SK-N-SH (cell line): ENCODE measurements around the gene SEMA6C. TPM values are rescaled to one million over a fixed set of nuclear protein-coding genes. Genes with fewer than 3 reads are reported as not detected.

Experiments
- CTCF ChIA-PET: fragments of 300-600, 350-600 bp; formaldehyde crosslinking; extraction: SDS; loops from one replicate; lab custom pipeline; 2021; lab: Yijun Ruan, JAX
- POLR2A ChIA-PET: fragments of 350-600 bp; sonication (Branson Sonifier 250); formaldehyde crosslinking; extraction: SDS; loops from one replicate; lab custom pipeline; 2020; ENCODE audit warnings: antibody characterized with exemption, inconsistent platforms; lab: Yijun Ruan, JAX
- DNase-seq: peaks from one replicate; pipeline ENCODE4 v3.0.0; 2012
- H2AFZ ChIP-seq: fragments of 200-600 bp; sonication (generic); 2 replicates; pipeline ENCODE4 v1.8.1; 2016; ENCODE audit warnings: antibody characterized with exemption, mild to moderate bottlenecking, low read depth
- H3F3A ChIP-seq: fragments of 200-600 bp; sonication (generic); replicated peaks from 2 replicates; pipeline ENCODE3; 2016; ENCODE audit warnings: antibody characterized with exemption, mild to moderate bottlenecking; ENCODE audit not compliant: insufficient read depth
- H3K27ac ChIP-seq, 2 experiments: fragments of 200-500 bp in 1 of 2; fragments of 200-600 bp in 1 of 2; sonication (Bioruptor generic) in 1 of 2; sonication (generic), shearing (Covaris generic) in 1 of 2; 2 replicates each; pipeline versions ENCODE4 v1.5.1 to v1.6.1; 2014 to 2016; ENCODE audit warnings: low read depth in 2 of 2, inconsistent platforms in 1 of 2, low read length in 1 of 2, mild to moderate bottlenecking in 1 of 2, mixed read lengths in 1 of 2
- H3K27me3 ChIP-seq: fragments of 200-600 bp; sonication (generic), shearing (Covaris generic); 2 replicates; pipeline ENCODE4 v1.6.1; 2016; ENCODE audit warnings: mixed run types; ENCODE audit not compliant: insufficient read depth
- H3K36me3 ChIP-seq, 2 experiments: fragments of 200-500 bp in 1 of 2; fragments of 200-600 bp in 1 of 2; sonication (Bioruptor generic) in 1 of 2; sonication (generic) in 1 of 2; replicated peaks in 1 of 2; 2 replicates each; pipeline versions ENCODE3 to v1.5.1; 2014 to 2016; ENCODE audit warnings: low read length in 1 of 2, mild to moderate bottlenecking in 1 of 2; ENCODE audit not compliant: insufficient read depth in 2 of 2, control insufficient read depth in 1 of 2
- H3K4me1 ChIP-seq, 2 experiments: fragments of 200-500 bp in 1 of 2; fragments of 200-600 bp in 1 of 2; sonication (Bioruptor generic) in 1 of 2; sonication (generic), shearing (Covaris generic) in 1 of 2; 2 replicates each; pipeline versions ENCODE4 v1.5.1 to v1.6.1; 2014 to 2016; ENCODE audit warnings: low read depth in 1 of 2, low read length in 1 of 2, mixed run types in 1 of 2; ENCODE audit not compliant: insufficient read depth in 2 of 2, control insufficient read depth in 1 of 2
- H3K4me2 ChIP-seq: fragments of 200-600 bp; sonication (generic), shearing (Covaris generic); 2 replicates; pipeline ENCODE4 v1.6.1; 2017; ENCODE audit warnings: mixed run types
- H3K4me3 ChIP-seq, 2 experiments: fragments of 200-500 bp in 1 of 2; fragments of 200-600 bp in 1 of 2; sonication (Bioruptor generic) in 1 of 2; sonication (generic), shearing (Covaris generic) in 1 of 2; 2 replicates each; pipeline versions ENCODE4 v1.5.1 to v1.8.1; 2014 to 2016; ENCODE audit warnings: low read depth in 2 of 2, inconsistent platforms in 1 of 2, low read length in 1 of 2, mild to moderate bottlenecking in 1 of 2, mixed read lengths in 1 of 2, moderate library complexity in 1 of 2
- H3K79me2 ChIP-seq: fragments of 200-600 bp; sonication (generic); 2 replicates; pipeline ENCODE4 v1.8.1; 2017; ENCODE audit warnings: mild to moderate bottlenecking; ENCODE audit not compliant: insufficient read depth
- H3K9ac ChIP-seq: fragments of 200-600 bp; sonication (generic); 2 replicates; pipeline ENCODE4 v1.6.1; 2017; ENCODE audit warnings: mixed run types
- H3K9me2 ChIP-seq: fragments of 200-600 bp; sonication (generic); 2 replicates; pipeline ENCODE4 v1.6.1; 2017; ENCODE audit warnings: mixed run types
- H3K9me3 ChIP-seq: fragments of 200-600 bp; sonication (generic); 2 replicates; pipeline ENCODE4 v1.6.1; 2017; ENCODE audit warnings: mixed run types, mild to moderate bottlenecking, moderate library complexity
- H4K20me1 ChIP-seq: fragments of 200-600 bp; sonication (generic); 2 replicates; pipeline ENCODE4 v1.6.1; 2017; ENCODE audit warnings: mild to moderate bottlenecking, mixed run types; ENCODE audit not compliant: insufficient read depth
- ELF1 ChIP-seq: IDR thresholded peaks from 2 replicates; pipeline ENCODE4 v1.4.0; 2012
- EP300 ChIP-seq, 2 experiments: IDR thresholded peaks; 2 replicates each; pipeline versions ENCODE4 v1.4.0 to v1.6.1; 2012; ENCODE audit warnings: borderline replicate concordance in 1 of 2, low read depth in 1 of 2, low read length in 1 of 2
- EZH2phosphoT487 ChIP-seq: fragments of 200-600 bp; sonication (generic); IDR thresholded peaks from 2 replicates; pipeline ENCODE4 v1.6.1; 2017; ENCODE audit warnings: low read depth, mixed run types, mild to moderate bottlenecking, antibody characterized with exemption, moderate library complexity, borderline replicate concordance
- FOXJ3 ChIP-seq: sonication (generic); formaldehyde crosslinking; IDR thresholded peaks from 2 replicates; pipeline ENCODE4 v1.5.1; 2020; ENCODE audit warnings: mild to moderate bottlenecking, missing genetic modification reagents
- FOXM1 ChIP-seq: IDR thresholded peaks from 2 replicates; pipeline ENCODE4 v1.4.0; 2012; ENCODE audit warnings: low read depth, mild to moderate bottlenecking
- GABPA ChIP-seq: IDR thresholded peaks from 2 replicates; pipeline ENCODE4 v1.4.0; 2012; ENCODE audit warnings: low read depth, mild to moderate bottlenecking
- GATA2 ChIP-seq: sonication (generic); formaldehyde crosslinking; IDR thresholded peaks from 2 replicates; pipeline ENCODE4 v1.5.0; 2020; ENCODE audit warnings: mild to moderate bottlenecking, missing genetic modification reagents
- JUND ChIP-seq: IDR thresholded peaks from 2 replicates; pipeline ENCODE4 v1.4.0; 2012
- NFIC ChIP-seq: IDR thresholded peaks from 2 replicates; pipeline ENCODE4 v1.4.0; 2012; ENCODE audit warnings: borderline replicate concordance
- RAD21 ChIP-seq: IDR thresholded peaks from 2 replicates; pipeline ENCODE4 v1.6.1; 2012; ENCODE audit warnings: mild to moderate bottlenecking, low read length
- RCOR1 ChIP-seq: fragments of 150-350 bp; IDR thresholded peaks from 2 replicates; pipeline ENCODE4 v1.6.1; 2017; ENCODE audit warnings: antibody characterized with exemption, low read length
- RFX5 ChIP-seq: IDR thresholded peaks from 2 replicates; pipeline ENCODE4 v1.6.1; 2012; ENCODE audit warnings: mild to moderate bottlenecking, improper control_type of control experiment, low read length
- RXRA ChIP-seq: IDR thresholded peaks from 2 replicates; pipeline ENCODE4 v1.4.0; 2012; ENCODE audit warnings: low read depth, mild to moderate bottlenecking, borderline replicate concordance
- SIN3A ChIP-seq: IDR thresholded peaks from 2 replicates; pipeline ENCODE4 v1.6.1; 2012; ENCODE audit warnings: low read depth, mild to moderate bottlenecking, low read length, moderate library complexity, borderline replicate concordance
- TCF12 ChIP-seq: IDR thresholded peaks from 2 replicates; pipeline ENCODE4 v1.4.0; 2012
- TEAD4 ChIP-seq: IDR thresholded peaks from 2 replicates; pipeline ENCODE4 v1.4.0; 2012; ENCODE audit warnings: mild to moderate bottlenecking, borderline replicate concordance; ENCODE audit not compliant: insufficient read depth
- WGBS: methylation state at CpG from one replicate; pipeline ENCODE4 v1.1.6; 2017; ENCODE audit warnings: low lambda C conversion rate; 5-methylcytosine and 5-hydroxymethylcytosine counted together
- polyA plus RNA-seq, 3 experiments: library from polyadenylated mRNA; depleted of rRNA; stranded (reverse); fragments of >200 nt; gene quantifications; 2 replicates each; pipeline ENCODE4 v1.2.3, GENCODE V29; 2012
- TF ChIP-seq, protein P1 (sequence below): fragments of 150-350 bp; IDR thresholded peaks from 2 replicates; pipeline ENCODE4 v1.6.1; 2017; ENCODE audit warnings: antibody characterized with exemption, low read length, low read depth, borderline replicate concordance
- TF ChIP-seq, protein P2 (sequence below): fragments of 200-600 bp; sonication (generic); IDR thresholded peaks from 2 replicates; pipeline ENCODE4 v1.6.1; 2017; ENCODE audit warnings: antibody characterized with exemption, mild to moderate bottlenecking, moderate library complexity
- TF ChIP-seq, protein P3 (sequence below): IDR thresholded peaks from 2 replicates; pipeline ENCODE4; 2012

Gene SEMA6C
- polyA plus RNA-seq, 1 of the 3 experiments (the other 2 are of a cell fraction): 4.0 TPM

DNA sequence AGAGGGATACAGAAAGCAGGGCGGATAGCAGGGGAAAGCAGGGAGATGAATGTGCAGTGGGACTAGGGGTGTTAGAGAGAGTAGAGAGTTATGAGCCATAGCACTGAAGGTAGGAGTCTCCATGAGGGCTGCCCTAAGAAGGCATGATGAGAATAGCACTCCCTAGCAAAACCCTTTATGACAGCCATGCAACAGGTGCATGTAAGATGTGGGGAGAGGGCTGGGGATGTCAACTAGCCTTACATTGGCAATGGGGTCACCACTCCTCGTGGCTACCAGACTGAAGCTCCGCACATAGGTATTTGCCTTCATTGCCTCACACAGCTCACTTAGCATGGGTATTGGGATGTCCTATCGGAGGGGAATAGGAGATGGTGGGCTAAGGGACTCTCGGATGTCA is 24.8 kb upstream of the SEMA6C start (continued):
- no peak for TF ChIP-seq TCF12
- no peak for TF ChIP-seq NFIC
- no peak for TF ChIP-seq SIN3A
- no peak for TF ChIP-seq FOXJ3 (CRISPR knock-in tag)
- TF ChIP-seq, protein P1, sequence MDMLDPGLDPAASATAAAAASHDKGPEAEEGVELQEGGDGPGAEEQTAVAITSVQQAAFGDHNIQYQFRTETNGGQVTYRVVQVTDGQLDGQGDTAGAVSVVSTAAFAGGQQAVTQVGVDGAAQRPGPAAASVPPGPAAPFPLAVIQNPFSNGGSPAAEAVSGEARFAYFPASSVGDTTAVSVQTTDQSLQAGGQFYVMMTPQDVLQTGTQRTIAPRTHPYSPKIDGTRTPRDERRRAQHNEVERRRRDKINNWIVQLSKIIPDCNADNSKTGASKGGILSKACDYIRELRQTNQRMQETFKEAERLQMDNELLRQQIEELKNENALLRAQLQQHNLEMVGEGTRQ: no peak
- TF ChIP-seq, protein P2, sequence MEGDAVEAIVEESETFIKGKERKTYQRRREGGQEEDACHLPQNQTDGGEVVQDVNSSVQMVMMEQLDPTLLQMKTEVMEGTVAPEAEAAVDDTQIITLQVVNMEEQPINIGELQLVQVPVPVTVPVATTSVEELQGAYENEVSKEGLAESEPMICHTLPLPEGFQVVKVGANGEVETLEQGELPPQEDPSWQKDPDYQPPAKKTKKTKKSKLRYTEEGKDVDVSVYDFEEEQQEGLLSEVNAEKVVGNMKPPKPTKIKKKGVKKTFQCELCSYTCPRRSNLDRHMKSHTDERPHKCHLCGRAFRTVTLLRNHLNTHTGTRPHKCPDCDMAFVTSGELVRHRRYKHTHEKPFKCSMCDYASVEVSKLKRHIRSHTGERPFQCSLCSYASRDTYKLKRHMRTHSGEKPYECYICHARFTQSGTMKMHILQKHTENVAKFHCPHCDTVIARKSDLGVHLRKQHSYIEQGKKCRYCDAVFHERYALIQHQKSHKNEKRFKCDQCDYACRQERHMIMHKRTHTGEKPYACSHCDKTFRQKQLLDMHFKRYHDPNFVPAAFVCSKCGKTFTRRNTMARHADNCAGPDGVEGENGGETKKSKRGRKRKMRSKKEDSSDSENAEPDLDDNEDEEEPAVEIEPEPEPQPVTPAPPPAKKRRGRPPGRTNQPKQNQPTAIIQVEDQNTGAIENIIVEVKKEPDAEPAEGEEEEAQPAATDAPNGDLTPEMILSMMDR: no peak

- ChIA-PET POLR2A (interaction anchor here (1.0 kb wide), 1 partner anchor 22 kb away, joined by 4 read pairs; no protein-coding TSS in a partner anchor), CTCF (interaction anchor here (1.0 to 1.3 kb wide), 4 partner anchors 9 to 107 kb away, joined by 3 to 5 read pairs (median 4); partner anchors contain the start of gene TMOD4)
- no peaks in the 10 kb centered on the region for H3K9me2 ChIP-seq
- H3K4me2 ChIP-seq: peak overlapping the region; percentile 93
- no peaks in the 10 kb centered on the region for H3K9me3 ChIP-seq
- H2AFZ ChIP-seq: no peak overlapping the region
- DNase-seq: no peak
- peaks cover 40% of the 10 kb centered on the region for H3K79me2 ChIP-seq
- peaks cover 17 to 27% of the 10 kb centered on the region in 2 experiments for H3K36me3 ChIP-seq
- peak overlapping the region in 1 of 2 experiments; percentile 76; a peak in 1 of 4 replicates for H3K27ac ChIP-seq
- no peaks in the 10 kb centered on the region for H3F3A ChIP-seq
- no peaks in the 10 kb centered on the region for H3K27me3 ChIP-seq
- H4K20me1 ChIP-seq: no peaks in the 10 kb centered on the region
- TF ChIP-seq FOXJ3 (CRISPR knock-in tag): no peak
- no peak for TF ChIP-seq EP300 (IDR thresholded peaks at IDR 0.05; ENCODE audit: borderline replicate concordance in 1 of 2, low read depth in 1 of 2, low read length in 1 of 2)
- TF ChIP-seq EZH2phosphoT487: no peak
- TF ChIP-seq TEAD4: no peak
- no peak for TF ChIP-seq ELF1
- TF ChIP-seq JUND: no peak
- no peak for TF ChIP-seq GABPA
- TF ChIP-seq, protein P1: no peak
- TF ChIP-seq RXRA: no peak
- TF ChIP-seq TCF12: no peak
- no peak for TF ChIP-seq FOXM1
- TF ChIP-seq RFX5: no peak
- TF ChIP-seq, protein P3, sequence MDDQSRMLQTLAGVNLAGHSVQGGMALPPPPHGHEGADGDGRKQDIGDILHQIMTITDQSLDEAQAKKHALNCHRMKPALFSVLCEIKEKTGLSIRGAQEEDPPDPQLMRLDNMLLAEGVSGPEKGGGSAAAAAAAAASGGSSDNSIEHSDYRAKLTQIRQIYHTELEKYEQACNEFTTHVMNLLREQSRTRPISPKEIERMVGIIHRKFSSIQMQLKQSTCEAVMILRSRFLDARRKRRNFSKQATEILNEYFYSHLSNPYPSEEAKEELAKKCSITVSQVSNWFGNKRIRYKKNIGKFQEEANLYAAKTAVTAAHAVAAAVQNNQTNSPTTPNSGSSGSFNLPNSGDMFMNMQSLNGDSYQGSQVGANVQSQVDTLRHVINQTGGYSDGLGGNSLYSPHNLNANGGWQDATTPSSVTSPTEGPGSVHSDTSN: no peak
- no peak for TF ChIP-seq RAD21
- TF ChIP-seq GATA2 (CRISPR knock-in tag): no peak
- no peak for TF ChIP-seq RCOR1
- no peak for TF ChIP-seq NFIC
- TF ChIP-seq, protein P2: no peak
- TF ChIP-seq, all 33 proteins: peak for 0
- Histone ChIP-seq H3K4me1 (peaks cover 4 to 15% of the 10 kb centered on the region in 2 experiments; a peak in 2 of 4 replicates), H3K4me3 (peak overlapping the region; percentile 84 to 86), H3K9ac (peak overlapping the region; percentile 81)
- WGBS: 76% methylated on average over 6 of the region's 6 CpGs
These were observed 20.7 kb upstream of the SEMA6C start for GRCh38 chr1:151167116-151167515.
